Activated CD4-positive, alpha-beta T cell treated with anti-CD3 and anti-CD28 coated beads for 48 hours (primary cell): Measurements from ENCODE around the gene PNMA5.

Source experiments
- DNase-seq: peaks from one replicate; pipeline ENCODE4 v3.0.0-alpha.2; 2020

PNMA5 gene

DNA sequence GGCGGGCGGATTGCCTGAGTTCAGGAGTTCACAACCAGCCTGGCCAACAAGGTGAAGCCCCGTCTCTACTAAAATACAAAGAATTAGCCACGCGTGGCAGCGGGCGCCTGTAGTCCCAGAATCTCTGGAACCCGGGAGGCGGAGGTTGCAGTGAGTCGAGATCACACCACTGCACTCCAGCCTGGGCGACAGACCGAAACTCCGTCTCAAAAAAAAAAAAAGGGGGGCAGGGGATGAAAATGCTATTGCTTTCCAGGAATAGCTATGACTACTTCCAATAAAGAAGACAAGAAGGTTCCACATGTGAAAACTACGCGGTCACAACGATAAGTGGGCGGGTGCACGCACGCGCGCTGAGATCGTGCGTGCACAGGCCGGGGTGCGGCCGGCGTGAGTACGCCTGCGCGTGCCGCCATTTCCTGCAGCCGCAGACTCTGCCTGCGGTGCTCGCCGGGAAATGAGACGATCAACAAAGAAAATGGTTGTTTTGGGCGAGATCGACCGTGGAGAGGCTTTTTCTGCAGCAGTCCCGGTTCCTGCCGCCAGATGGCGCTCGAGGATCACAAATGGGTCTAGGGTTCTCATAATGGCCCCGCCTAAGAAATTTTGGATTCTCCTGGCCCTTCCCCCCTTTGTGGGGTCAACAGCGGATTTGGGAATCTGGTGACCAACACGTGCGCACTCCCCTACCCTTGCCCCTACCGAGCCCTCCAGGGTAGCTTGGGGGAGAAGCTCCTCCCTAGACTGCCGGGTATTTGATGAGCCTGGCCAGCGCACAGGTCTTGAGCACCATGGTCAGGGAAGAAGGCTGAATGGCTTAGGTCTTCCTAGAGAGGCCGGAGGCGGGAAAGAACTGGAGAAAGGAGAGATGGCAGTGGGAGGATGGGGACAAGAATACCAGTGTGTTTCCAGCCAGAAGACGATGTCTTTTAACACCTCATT lies 35.1 kb downstream of the PNMA5 start:
- peak; percentile 91 for DNase-seq

- DNase-seq = no peak
Observed at GRCh38 chrX:152958047-152958446, 35.9 kb downstream of the PNMA5 start.

DNA sequence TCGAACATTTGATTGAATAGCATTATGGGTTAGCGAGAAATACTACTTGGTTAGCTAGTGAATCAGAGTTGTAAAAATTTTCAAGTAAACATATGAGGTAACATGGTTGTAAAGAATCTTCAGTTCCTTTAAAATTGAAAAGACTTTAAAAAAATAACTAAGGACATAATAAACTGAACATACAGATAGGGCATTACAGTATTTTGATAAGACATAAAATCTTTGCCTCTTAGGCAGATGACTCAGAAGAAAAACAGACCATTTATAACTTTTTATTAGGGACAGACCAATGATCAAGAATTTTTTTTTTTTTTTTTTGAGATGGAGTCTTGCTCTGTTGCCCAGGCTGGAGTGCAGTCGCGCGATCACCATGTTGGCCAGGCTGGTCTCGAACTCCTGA lies 43.1 kb downstream of the PNMA5 start:
- DNase-seq = no peak

GRCh38 chrX:152949114-152949513 lies 44.8 kb downstream of the PNMA5 start:
- no peak for DNase-seq

GRCh38 chrX:152946681-152947080 lies 47.2 kb downstream of the PNMA5 start:
- no peak for DNase-seq

- DNase-seq = no peak
Observed at GRCh38 chrX:152945021-152945979, 48.6 kb downstream of the PNMA5 start.

- DNase-seq = no peak
Observed at GRCh38 chrX:152943826-152944225, 50.1 kb downstream of the PNMA5 start.

DNA sequence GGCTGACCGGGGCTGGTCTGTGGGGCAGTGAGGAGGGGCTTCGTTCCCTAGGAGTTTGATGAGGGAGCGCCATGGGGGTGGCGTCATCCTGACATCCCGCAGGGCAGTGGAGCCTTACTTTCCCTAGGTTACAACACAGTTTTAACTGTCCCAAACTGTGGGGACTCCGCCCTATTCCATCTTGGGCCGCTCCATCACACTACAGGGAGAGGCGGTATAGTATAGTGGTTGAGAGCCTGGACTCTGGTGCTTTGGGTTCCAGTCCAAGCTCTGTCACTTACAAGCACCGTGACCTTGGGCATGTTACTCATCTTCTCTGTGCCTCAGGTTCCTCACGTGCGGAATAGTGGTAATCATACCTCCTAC lies 51.9 kb downstream of the PNMA5 start:
- no peak for DNase-seq

DNA sequence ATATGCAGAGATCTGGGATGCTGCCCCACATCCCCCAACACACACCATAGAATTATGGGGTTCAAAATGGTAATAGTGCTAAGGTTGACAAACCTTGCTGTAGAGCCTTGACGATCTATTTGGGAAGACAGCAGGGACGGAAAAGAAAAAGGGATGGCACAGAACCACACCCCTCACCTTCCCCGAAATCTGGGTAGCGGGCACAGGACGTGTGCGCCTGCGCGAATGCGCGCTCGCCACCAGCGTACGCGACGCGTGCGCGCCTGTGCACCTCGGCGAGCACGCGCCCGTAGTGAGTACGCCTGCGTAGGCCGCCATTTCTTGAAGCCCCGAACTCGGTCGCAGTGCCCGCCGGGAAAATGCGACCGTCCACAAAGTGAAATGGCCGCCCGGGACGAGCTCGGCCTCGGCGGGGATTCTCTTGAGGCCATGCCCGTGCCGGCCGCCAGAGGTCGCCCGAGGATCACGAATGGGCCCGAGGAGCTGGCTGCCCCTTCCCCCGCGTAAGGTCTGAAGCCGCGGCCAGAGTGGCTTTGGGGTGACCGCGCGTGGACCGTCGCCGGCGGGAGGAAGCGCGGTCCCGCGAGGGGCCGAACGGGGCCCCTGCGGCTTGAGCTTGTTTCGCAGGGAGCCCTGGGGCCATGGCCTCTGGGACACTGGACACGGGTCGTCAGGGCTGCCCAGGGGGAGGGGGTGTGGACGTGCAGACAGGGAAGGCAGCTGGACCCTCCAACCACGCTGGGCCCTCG lies 52.4 kb downstream of the PNMA5 start:
- DNase-seq = peak; percentile 91
